ENCODE results near the gene POLR2L. TPM values are rescaled to one million over a fixed set of nuclear protein-coding genes. Genes with fewer than 3 reads are reported as not detected.
A peak's percentile ranks its signal among the peaks of the same experiment; 100 is the strongest.

POLR2L gene
- total and polyA plus RNA-seq, 2 of the 13 experiments (the other 11 are each of a cell fraction or from before 2014, with no cell fraction given) = 104 to 114 TPM

GRCh38 chr11:819943-820649, 22.2 kb downstream of the POLR2L start (continued):
- TF ChIP-seq ZBTB39 (CRISPR knock-in tag; IDR thresholded peaks at IDR 0.05) = no peak
- no peak for TF ChIP-seq CSRNP2 (CRISPR knock-in tag; conservative IDR thresholded peaks at IDR 0.05; ENCODE audit: low read depth)
- TF ChIP-seq ZNF432 (CRISPR knock-in tag; IDR thresholded peaks at IDR 0.05; ENCODE audit: borderline replicate concordance) = no peak
- TF ChIP-seq NFYC (CRISPR knock-in tag; IDR thresholded peaks at IDR 0.05) = peak; percentile 46; the same call in 1 of the 2 replicates
- TF ChIP-seq ATF2 (CRISPR knock-in tag; IDR thresholded peaks at IDR 0.05) = no peak
- no peak for TF ChIP-seq ZNF503 (CRISPR knock-in tag; IDR thresholded peaks at IDR 0.05)
- TF ChIP-seq ZNF570 (CRISPR knock-in tag; IDR thresholded peaks at IDR 0.05; ENCODE audit: borderline replicate concordance) = no peak
- 0 out of 2 replicates have a peak, but pooled peaks have one; percentile 28 for TF ChIP-seq SP2 (CRISPR knock-in tag; IDR thresholded peaks at IDR 0.05)
- no peak for TF ChIP-seq U2AF2 (IDR thresholded peaks at IDR 0.05; ENCODE audit: low read depth, low read length)
- no peak for TF ChIP-seq ATF6 (CRISPR knock-in tag; conservative IDR thresholded peaks at IDR 0.05)
- TF ChIP-seq PAXIP1 (CRISPR knock-in tag; conservative IDR thresholded peaks at IDR 0.05) = 0 out of 2 replicates have a peak, but pooled peaks have one; percentile 18
- TF ChIP-seq TCF7L2 (IDR thresholded peaks at IDR 0.05; ENCODE audit: low read depth, low read length) = no peak
- TF ChIP-seq EP300 (IDR thresholded peaks at IDR 0.05; ENCODE audit: low read depth in 2 of 2, low read length in 2 of 2) = no peak
- no peak for TF ChIP-seq EP300 (CRISPR knock-in tag; IDR thresholded peaks at IDR 0.05; ENCODE audit: borderline replicate concordance)
- TF ChIP-seq HMGA1 (CRISPR knock-in tag; conservative IDR thresholded peaks at IDR 0.05) = no peak
